Glomerular endothelial cell (primary cell): ENCODE results near the gene CACNA1D. TPM values are rescaled to one million over a fixed set of nuclear protein-coding genes. Genes with fewer than 3 reads are reported as not detected.
"Not testable (repeated sequence)": the region's sequence is repeated elsewhere in the genome, so short reads cannot be mapped to it uniquely, and the experiment has no call there.

Experiments used
- DNase-seq: peaks from one replicate; pipeline ENCODE4 v3.0.0-alpha.2; 2011; ENCODE audit warnings: low read depth, low spot score; ENCODE audit errors: extremely low read depth
- total RNA-seq: library from RNA; depleted of rRNA; stranded (reverse); fragments of >200 nt; gene quantifications from 2 replicates; pipeline ENCODE4 v1.2.3, GENCODE V29; 2015

Gene CACNA1D
- total RNA-seq, 1 donor from 2014 or later, result not detected

GRCh38 chr3:53606793-53607192 lies 112.4 kb downstream of the CACNA1D start:
- no peak for DNase-seq

DNA sequence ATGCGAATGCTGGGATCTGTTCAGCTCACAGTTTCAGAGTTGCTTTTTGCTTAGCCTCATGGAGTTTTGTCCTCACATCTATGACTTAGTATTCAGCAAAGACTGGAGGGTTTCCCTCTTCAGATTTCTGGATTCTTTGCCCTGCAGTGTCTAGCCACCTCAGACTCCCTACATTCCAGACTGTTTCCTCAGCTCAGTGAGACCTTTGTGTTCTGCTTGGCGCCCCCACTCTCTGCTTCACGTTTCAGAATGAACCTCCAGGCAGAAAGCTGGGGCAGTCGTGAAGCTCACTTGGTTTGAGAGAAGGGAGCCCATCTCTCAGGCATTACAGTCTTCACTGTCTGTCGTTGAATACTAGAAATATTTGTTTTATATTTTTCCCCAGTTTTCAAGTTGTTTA lies 118.1 kb downstream of the CACNA1D start:
- no peak for DNase-seq

GRCh38 chr3:53613125-53613524 lies 118.7 kb downstream of the CACNA1D start:
- no peak for DNase-seq

DNA sequence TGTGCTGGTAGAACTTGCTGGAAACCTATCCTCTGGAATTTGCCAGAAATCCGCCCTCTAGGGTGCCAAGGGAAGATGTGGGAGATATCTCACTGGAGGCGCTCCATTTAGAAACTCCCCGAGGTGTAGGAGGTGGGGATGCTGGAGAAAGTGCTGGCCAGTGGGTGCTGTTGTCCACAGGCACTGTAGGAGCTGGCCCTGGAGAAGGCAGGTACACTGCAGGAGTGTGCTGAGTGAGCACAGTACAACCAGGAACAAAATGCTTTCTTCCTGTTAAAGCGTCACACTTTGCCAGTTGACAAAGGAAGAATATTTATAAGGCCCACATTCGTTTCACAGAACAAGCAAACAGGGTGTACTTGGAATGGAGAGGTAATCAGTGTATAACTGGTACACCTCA lies 119.9 kb downstream of the CACNA1D start:
- DNase-seq, result no peak

- no peak for DNase-seq
Measured at GRCh38 chr3:53616321-53616720, 121.9 kb downstream of the CACNA1D start.

DNA sequence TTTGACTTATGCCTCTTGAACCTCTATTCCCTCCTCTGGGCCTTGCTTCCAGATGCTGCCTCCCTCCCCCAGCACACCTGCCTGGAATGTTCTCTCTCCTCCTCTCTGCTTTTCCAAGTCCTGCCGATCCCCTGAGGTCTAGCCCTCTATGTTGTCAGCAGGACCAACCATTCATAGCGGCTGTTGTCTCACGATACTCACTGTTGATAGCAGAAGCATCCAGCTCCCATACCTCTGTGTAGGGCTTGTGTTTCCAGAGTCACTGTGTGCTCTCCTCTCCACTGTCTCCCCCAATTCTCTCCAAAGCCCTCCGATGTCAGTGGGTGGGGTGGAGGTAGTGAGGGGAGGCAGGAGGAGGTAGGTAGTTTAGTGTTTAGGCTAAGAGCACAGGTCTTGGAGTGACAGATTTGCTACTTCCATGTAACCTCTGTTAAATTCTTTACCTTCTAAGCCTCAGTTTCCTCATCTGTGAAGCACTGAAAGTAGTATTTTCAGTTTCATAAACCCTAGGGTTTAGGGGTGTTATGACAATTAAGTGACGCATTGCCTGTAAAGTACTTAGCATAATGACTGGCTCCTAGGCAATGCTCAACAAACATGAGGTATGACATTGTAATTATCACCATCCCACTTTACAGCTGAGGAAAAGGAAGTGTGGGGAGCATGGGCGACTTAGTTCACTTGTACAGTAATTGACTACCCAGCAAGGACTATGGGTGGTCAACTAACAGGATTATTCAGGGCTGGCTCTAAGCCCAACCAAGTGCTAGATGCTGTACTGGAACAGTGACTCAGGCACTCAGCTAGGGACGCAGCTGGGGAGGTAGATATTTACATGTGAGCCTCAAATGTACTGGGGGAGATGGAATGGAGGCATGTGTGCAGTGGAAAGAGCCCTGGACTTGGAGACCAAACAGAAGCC lies 122.8 kb downstream of the CACNA1D start:
- DNase-seq, result no peak

- no peak for DNase-seq
Measured at GRCh38 chr3:53617893-53618523, 123.6 kb downstream of the CACNA1D start.

DNA sequence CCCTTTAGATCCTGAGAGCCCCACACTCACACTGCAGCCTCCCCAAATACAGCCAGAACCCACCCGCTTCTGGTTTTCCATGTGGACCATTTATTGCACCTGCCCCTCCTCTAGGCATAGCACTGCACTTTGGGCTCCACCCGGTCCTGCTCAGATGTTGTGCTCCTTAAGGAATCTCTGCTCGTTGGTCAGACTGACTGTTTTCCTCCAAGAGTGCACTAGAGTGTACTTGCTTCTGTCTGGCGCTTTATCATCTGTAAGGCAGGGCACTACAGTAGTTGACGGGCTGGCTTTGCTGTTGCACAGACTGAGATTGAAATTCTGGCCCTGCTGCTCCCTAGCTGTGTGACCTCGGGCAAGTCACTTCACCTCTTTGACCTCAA lies 124.1 kb downstream of the CACNA1D start:
- no peak for DNase-seq

- no peak for DNase-seq
Measured at GRCh38 chr3:53618936-53619335, 124.5 kb downstream of the CACNA1D start.

GRCh38 chr3:53624061-53624857 lies 129.8 kb downstream of the CACNA1D start:
- DNase-seq, result no peak

GRCh38 chr3:53626876-53627275 lies 132.5 kb downstream of the CACNA1D start:
- DNase-seq, result no peak

GRCh38 chr3:53628536-53629401 lies 134.4 kb downstream of the CACNA1D start:
- no peak for DNase-seq

- DNase-seq, result no peak
Measured at GRCh38 chr3:53629402-53629723, 135.0 kb downstream of the CACNA1D start.

DNA sequence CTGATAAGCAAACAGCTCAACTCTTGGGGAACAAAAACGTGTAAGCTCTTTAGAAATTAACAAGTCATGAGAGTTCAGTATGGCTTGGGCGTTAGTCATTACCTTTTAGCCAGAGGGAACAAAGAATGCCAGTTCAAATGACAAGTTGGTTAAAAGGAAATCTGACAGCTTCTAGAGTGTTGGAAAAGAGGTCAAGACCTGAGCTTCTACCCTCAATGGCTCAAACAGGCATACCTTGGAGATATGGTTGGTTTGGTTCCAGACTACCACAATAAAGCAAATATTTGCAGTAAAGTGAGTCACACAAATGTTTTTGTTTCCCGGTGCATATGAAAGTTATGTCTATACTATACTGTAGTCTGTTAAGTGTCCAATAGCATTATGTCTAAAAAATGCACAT lies 136.1 kb downstream of the CACNA1D start:
- no peak for DNase-seq

GRCh38 chr3:53633197-53633787 lies 138.9 kb downstream of the CACNA1D start:
- DNase-seq, result no peak

- no peak for DNase-seq
Measured at GRCh38 chr3:53635041-53635440, 140.6 kb downstream of the CACNA1D start.

DNA sequence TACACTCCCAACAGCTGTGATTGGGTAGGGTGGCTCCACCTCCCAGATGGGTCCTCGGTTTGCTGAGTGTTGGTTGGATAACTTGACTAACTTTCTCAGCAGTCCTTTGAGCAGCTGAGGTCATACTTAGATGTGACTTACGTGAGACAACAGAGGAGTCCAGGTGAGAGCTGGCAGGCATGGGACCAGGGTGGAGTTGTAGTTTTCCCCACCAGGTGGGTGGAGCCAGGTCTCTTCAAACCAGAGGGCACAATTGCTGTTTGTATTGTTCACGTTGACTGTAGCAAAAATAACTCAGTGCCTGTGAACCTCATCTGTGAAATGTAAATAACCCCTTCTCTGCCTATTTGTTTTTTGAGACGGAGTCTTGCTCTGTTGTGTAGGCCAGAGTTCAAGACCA lies 144.4 kb downstream of the CACNA1D start:
- not testable (repeated sequence) for DNase-seq

DNA sequence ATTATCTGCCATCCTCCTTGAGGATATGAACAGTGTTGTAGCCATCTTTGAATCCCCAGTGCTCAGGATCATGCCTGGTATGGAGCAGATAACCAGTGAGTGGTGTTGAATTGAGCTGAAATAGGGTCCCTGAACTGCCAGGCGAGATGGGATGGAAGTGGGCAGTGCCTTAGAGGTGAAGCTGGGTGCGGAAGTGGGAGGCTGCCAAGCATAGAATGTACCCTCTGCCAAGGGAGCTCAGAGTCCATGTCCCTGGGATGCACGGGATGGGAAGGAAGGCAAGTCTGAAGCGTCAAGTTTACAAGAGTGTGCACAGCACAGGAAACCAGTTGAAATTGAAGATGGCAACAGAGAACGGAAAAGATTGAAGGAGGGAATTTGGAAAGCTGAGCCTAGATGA lies 147.0 kb downstream of the CACNA1D start:
- DNase-seq, result no peak

GRCh38 chr3:53642211-53642610 lies 147.8 kb downstream of the CACNA1D start:
- no peak for DNase-seq

GRCh38 chr3:53643757-53644156 lies 149.3 kb downstream of the CACNA1D start:
- DNase-seq, result no peak
